Ishikawa (cell line): ENCODE measurements around the gene RASA4.
"Not testable (repeated sequence)": the region's sequence is repeated elsewhere in the genome, so short reads cannot be mapped to it uniquely, and the experiment has no call there.

ENCODE experiments used
- CEBPB ChIP-seq: IDR thresholded peaks from 2 replicates; pipeline ENCODE4 v1.6.1; 2012
- CREB1 ChIP-seq: IDR thresholded peaks from 2 replicates; pipeline ENCODE4 v1.6.1; 2012; ENCODE audit warnings: low read depth
- EGR1 ChIP-seq: IDR thresholded peaks from 2 replicates; pipeline ENCODE4 v1.6.1; 2012
- EP300 ChIP-seq: IDR thresholded peaks from 2 replicates; pipeline ENCODE4 v1.6.1; 2012; ENCODE audit warnings: borderline replicate concordance
- MAX ChIP-seq: IDR thresholded peaks from 2 replicates; pipeline ENCODE4 v1.6.1; 2012
- NFIC ChIP-seq: IDR thresholded peaks from 2 replicates; pipeline ENCODE4 v1.6.1; 2012
- REST ChIP-seq: IDR thresholded peaks from 2 replicates; pipeline ENCODE4 v1.6.1; 2012; ENCODE audit warnings: low read depth, mild to moderate bottlenecking
- TAF1 ChIP-seq: IDR thresholded peaks from 2 replicates; pipeline ENCODE4 v1.6.1; 2012; ENCODE audit warnings: low read depth, mild to moderate bottlenecking
- TCF12 ChIP-seq: IDR thresholded peaks from 2 replicates; pipeline ENCODE4 v1.6.1; 2012; ENCODE audit warnings: low read depth
- TEAD4 ChIP-seq: IDR thresholded peaks from 2 replicates; pipeline ENCODE4 v1.6.1; 2012
- USF1 ChIP-seq: IDR thresholded peaks from 2 replicates; pipeline ENCODE4 v1.6.1; 2012
- ZBTB7A ChIP-seq: IDR thresholded peaks from 2 replicates; pipeline ENCODE4 v1.6.1; 2012; ENCODE audit warnings: low read depth

The RASA4 gene

GRCh38 chr7:102616507-102617125, at the start of gene RASA4:
Gene RASA4 (minus strand): TSS chr7:102616756. CDS start chr7:102616689, 67 bp downstream.
- TF ChIP-seq ZBTB7A, result peak; percentile 67; the same call in 1 of the 2 replicates

GRCh38 chr7:102649924-102650323, 33.4 kb upstream of the RASA4 start, which contains the start of gene SPDYE2B:
Gene SPDYE2B (plus strand): TSS chr7:102650319. CDS start chr7:102652349, 2,030 bp downstream.
- TF ChIP-seq EP300, TCF12, TEAD4: not testable (repeated sequence)

GRCh38 chr7:102642691-102643090, 26.1 kb upstream of the RASA4 start, which contains the start of gene UPK3BL1:
Gene UPK3BL1 (minus strand): TSS chr7:102642791. CDS start chr7:102642741, 50 bp downstream.
- not testable (repeated sequence) for TF ChIP-seq NFIC, CREB1, TEAD4

GRCh38 chr7:102572261-102573239, 44.0 kb downstream of the RASA4 start, which contains the start of gene POLR2J3:
Gene POLR2J3 (minus strand): TSS chr7:102572583. CDS start chr7:102572521, 62 bp downstream.
- TF ChIP-seq MAX (peak; percentile 48; the same call in 1 of the 2 replicates), TCF12 (0 out of 2 replicates have a peak, but pooled peaks have one; percentile 63), CEBPB (0 out of 2 replicates have a peak, but pooled peaks have one; percentile 11), TAF1 (peak; percentile 73; the same call in 1 of the 2 replicates), TEAD4 (peak; percentile 39; the same call in 1 of the 2 replicates)

- not testable (repeated sequence) for TF ChIP-seq EGR1, REST, TEAD4
Observed at GRCh38 chr7:102550808-102551422, 65.6 kb downstream of the RASA4 start, which contains the start of gene SPDYE2. Gene SPDYE2 (plus strand): TSS chr7:102551226. CDS start chr7:102553256, 2,030 bp downstream.

GRCh38 chr7:102543596-102543995, 73.0 kb downstream of the RASA4 start, which contains the start of gene UPK3BL2:
Gene UPK3BL2 (minus strand): TSS chr7:102543696. CDS start chr7:102543636, 60 bp downstream.
- not testable (repeated sequence) for TF ChIP-seq NFIC, USF1, EGR1
